Cardiac septum (tissue), 1 donor: ENCODE results near the gene NCAPH2. TPM values are rescaled to one million over a fixed set of nuclear protein-coding genes. Genes with fewer than 3 reads are reported as not detected.
"Not testable (repeated sequence)": the region's sequence is repeated elsewhere in the genome, so short reads cannot be mapped to it uniquely, and the experiment has no call there.

Source experiments
- DNase-seq: peaks from one replicate; pipeline ENCODE4 v3.0.0-alpha.2; 2020; ENCODE audit warnings: low spot score
- intact Hi-C: fragments of 100-400 bp; cut with DNase I; formaldehyde crosslinking; loops from one replicate; pipeline ENCODE4 v1.14.0; 2022
- total RNA-seq: library from RNA; stranded (reverse); fragmentation: NEBNext Ultra II Directional; extraction: Animal tissue kit (Norgen Biotek cat#: 25700); gene quantifications from one replicate; pipeline ENCODE4 v1.2.1, GENCODE V29; 2021
- donor health status: DM: no; HTN: no; CAD: no.

NCAPH2 gene
- total RNA-seq, 1 donor from 2014 or later = 25.1 TPM

DNA sequence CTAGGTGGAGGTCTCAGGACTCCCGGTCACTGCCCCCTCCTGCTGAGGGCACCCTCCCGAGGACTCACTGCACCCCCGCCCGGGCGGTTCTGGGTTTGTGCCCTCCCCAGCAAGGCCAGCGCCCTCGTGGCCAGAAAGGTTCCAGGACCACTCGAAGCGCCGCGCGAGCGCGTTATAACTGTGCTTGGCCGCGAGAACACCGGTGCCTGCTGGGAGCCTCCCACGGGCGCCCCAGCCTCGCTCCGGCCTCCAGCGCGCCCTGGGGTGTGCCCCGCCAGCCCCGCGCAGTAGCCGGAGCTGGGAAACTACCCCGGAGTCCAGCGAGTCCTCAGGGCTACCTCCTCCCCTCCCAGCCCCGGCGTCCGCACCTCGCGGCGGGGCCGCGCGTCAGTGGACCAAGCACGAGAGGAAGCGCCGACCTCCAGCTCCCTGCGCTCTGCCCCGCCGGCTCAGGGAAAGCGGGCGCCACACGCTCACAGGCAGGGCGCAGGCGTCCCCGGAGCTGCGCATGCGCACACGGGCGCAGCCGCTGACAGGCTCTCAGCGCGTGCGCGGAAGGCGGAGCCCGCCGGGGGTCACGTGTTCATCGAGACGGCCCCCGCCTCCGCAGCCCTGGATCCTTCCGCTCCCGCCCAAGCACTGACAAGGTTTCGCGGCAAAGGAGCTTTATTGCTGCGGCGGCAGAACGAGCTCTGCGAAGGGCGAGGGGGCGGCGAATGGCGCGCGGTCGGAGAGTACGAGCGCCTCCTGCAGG lies 17.3 kb downstream of the NCAPH2 start, which contains the start of gene SCO2:
TSS of gene SCO2 (minus strand) at position 495 of the 754 bp plus-strand sequence. CDS start 1,187 bp downstream, outside the sequence.
- intact Hi-C loops = loop anchor here (5.0 kb wide), 2 partner anchors 37 to 57 kb away; partner anchors contain the start of genes CHKB and SYCE3
- DNase-seq = peak; percentile 97

DNA sequence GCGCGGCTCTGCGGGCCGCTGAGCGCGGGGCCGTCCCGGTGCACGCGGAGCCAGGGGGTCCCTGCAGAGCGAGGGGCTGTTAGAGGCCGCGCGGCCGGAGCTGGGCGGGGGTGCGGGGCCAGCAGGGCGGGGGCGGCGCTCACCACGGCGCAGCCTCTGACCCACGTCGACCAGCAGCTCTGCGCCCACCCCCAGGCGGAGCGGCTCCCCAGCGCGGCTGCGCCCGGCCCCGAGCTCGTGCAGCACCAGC lies 17.8 kb downstream of the NCAPH2 start:
- intact Hi-C loops = loop anchor here (5.0 kb wide), 2 partner anchors 37 to 57 kb away; partner anchors contain the start of genes CHKB and SYCE3
- DNase-seq = no peak

DNA sequence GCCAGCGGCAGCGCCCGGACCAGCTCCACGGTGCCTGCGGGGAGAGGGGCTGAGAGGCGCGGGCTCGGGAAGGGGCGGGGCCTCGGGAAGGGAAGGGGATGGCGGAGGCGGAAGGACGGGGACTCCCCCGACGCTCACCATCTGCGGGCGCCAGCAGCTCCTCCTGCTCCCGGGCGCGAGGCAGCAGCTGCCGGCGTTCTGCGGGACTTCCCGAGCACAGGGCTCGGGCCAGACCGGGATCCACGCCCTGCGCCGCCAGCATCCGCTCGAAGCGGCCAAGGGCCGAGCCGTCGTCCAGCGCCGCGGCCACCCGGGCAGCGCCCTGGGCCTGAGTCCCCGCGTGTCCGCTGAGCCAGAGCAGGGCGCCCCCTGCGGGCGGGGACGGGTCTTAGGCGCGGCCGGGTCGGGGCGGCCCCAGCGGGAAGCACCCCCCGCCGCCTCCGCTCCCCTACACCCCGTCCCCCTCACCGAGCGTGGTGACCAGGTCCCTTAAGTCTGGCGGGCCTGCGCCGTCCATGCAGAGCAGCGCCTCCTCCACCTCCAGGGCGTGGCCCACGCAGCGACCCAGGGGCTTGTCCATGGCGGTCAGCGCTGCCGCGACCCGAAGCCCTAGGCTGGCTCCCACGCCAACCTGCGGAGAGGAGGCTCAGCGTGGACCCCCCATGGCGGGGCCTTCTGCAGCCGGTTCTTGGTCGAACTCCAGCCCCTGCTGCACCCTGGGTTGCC lies 18.2 kb downstream of the NCAPH2 start:
- peak; percentile 93 for DNase-seq
- intact Hi-C loops = loop anchor here (5.0 kb wide), 2 partner anchors 36 to 56 kb away; partner anchors contain the start of genes CHKB and SYCE3

DNA sequence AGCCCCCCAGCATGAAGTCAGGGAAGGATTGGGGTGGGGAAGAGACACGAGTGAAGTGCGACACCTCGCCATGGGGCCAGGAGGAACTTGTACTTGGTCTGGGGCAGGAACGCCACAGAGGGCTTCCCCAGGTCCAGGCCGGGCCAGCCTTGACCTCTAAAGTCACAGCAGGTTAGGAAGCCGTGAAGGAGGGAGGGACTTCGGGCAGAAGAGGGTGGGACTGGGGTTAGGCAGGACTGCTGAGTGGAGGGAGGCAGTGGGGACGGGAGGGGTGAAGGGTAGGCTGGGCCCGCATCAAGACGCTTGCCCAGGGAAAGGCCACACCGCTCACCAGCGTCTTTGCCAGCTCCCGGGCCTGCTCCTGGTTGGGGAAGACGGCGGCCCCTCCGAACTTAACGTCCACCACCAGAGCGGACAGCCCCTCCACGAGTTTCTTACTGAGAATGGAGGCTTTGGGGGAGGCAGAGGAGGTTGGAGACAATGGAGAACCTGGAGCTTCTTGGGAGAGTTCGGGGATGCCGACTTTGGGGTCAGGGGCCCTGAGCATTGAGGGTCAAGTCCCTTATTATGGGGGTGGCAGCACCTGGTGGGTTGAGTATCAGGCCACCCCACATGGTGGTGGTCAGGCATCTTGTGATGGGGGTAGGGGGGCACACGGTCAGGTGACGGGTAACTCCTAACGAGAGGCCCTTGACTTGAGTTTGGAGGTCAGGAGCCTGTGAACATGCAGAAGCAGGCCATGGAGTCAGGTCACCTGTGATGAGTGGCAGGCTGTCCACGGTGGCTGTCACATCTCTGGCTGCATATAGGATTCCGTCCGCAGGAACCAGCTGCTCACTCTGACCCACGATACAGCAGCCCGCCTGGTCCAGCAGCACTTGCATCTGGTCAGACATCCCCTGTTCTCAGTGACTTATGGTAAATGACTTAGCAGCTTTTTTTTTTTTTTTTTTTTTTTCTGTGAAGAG lies 19.1 kb downstream of the NCAPH2 start:
- intact Hi-C loops = loop anchor here (5.0 kb wide), 2 partner anchors 35 to 55 kb away; partner anchors contain the start of genes CHKB and SYCE3
- peak; percentile 90 for DNase-seq

DNA sequence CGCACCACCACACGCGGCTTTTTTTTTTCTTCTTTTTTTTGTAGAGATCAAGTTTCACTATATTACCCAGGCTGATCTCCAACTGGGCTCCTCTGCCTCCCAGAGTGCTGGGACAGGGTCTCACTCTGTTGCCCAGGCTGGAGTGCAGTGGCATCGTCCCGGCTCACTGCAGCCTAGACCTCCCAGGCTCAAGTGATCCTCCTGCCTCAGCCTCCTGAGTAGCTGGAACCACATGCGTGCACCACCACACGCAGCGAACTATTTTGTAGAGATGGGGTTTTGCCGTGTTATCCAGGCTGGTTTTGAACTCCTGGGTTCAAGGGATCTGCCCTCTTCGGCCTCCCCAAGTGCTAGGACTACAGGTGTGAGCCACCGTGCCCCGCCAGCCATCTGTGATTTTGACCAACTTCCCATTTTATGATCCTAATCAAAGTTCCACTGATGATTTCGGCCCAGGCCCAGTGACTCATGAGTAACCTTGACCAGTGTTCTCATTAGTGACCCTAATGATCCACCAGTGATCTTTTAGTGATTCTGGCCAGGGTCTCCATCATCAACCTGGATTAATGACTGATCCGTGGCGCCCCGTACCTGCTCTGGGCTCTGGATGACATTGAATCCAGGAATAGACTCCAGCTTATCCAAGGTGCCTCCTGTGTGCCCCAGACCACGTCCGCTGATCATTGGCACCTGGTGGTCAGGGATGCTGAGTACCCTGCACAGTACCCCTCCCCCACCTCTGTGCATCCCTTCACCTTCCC lies 20.1 kb downstream of the NCAPH2 start:
- intact Hi-C loops = loop anchor here (5.0 kb wide), 2 partner anchors 34 to 54 kb away; partner anchors contain the start of genes CHKB and SYCE3
- no peak for DNase-seq

DNA sequence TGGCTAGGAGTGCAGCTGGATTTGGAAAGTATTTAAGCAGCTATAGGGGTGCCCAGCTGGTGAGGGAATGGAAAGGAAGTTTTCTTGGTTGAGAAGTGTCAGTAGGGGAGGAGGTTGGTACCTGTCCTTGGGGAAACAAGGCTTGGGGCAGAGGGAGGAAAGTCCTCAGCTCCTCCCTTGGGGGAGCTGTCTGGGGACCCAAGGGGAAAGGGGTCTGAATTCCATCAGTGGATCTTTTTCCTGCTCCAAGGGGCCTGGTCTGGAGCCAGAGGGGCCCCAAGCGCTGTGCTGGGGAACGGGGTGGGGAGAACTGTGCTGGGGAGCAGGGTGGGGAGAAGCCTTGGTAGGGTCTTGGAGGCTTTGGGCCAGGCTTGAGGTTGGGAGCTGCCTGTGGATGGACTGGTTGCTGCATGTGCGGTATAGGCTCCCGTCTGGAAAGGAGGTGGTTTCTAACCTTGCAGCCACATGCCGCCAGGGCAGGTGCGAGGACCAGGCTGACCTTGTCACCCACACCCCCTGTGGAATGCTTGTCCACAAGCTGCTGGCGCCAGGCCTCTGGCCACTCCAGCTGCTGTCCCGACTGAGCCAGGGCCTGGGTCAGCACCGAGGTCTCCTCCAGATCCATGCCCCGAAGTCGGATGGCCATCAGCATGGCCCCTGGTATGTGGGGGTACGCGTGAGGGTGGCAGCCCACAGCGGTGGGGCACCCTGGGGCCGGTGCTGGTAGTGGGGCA lies 20.8 kb downstream of the NCAPH2 start:
- DNase-seq = no peak
- intact Hi-C loops = loop anchor here (5.0 kb wide), 2 partner anchors 33 to 53 kb away; partner anchors contain the start of genes CHKB and SYCE3

DNA sequence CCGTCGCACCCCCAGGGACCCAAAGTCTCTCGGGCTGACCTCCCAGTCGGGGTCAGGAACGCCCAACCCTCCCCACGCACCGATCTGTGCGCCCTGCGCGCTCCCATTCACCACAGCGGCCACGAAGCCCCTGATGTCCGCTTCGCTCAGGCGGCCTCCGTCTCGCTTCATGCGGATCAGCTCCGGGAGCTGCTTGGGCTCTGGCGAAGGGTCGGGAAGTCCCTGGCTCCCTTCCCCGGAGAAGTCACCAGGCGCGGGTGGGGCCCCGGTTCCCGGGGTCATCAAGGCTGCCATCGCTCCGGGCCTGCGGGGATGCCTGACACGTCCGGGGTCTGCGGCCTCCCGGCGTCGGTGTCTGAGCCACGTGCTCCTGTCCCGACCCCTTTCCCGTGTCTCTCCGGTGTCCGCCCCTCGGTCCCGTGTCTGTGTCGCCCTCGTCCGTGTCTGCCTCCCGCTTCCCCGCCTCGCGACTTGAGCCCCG lies 21.4 kb downstream of the NCAPH2 start:
- intact Hi-C loops = loop anchor here (5.0 kb wide), 2 partner anchors 33 to 53 kb away; partner anchors contain the start of genes CHKB and SYCE3
- DNase-seq = peak; percentile 79

DNA sequence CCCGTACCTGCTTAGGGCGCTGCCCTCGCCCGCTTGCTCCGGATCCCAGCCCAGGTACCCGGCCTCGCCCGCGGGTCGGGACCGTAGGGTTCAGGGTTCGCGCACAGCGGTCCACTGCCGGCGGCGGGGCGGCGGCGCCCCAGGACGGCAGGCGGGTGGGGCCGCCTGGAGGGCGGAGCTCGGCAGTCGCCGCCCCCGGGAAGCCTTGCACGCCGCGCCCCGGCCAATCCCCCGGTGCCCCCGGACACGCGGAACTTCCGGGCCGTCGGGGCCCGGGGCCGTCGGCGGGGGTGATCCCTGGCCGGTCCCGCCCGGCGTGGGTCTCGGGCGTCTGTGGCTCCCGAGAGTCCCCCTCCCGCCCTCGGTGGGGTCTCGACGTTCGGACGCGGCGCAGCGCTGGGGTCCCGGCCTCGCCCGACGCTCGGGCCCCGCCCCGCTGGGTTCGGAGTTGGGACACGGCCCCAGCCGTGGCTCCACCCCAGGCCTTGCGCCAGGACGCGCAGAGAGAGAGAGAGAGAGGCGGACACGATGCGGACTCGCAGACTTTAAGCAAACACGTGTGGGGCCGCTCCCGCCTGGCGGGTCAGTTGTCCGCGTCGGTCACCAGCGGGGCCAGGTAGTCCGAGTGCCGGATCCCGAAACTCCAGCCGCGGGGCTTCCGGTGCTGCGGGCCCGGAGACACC lies 22.0 kb downstream of the NCAPH2 start, which contains the start of gene TYMP:
TSS of gene TYMP (minus strand) at position 116 of the 683 bp plus-strand sequence. CDS start 303 bp downstream, outside the sequence.
- peak; percentile 94 for DNase-seq
- intact Hi-C loops = loop anchor here (5.0 kb wide), 2 partner anchors 32 to 52 kb away; partner anchors contain the start of genes CHKB and SYCE3

DNA sequence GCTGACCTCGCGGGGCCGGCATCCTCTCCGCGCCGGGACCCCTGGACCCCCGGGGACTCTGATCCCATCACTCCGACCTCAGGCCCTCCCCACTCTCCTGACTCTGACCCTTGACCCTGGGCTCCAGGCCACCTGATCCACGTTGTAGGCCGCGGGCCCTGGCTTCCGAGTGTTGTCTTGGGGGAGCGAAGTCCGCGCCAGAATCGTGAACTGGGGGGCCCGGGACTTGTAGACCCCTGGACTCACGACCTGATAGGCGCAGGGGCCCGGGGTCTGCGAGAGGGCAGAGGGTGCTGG lies 22.5 kb downstream of the NCAPH2 start:
- DNase-seq = no peak
- intact Hi-C loops = no loop called here

DNA sequence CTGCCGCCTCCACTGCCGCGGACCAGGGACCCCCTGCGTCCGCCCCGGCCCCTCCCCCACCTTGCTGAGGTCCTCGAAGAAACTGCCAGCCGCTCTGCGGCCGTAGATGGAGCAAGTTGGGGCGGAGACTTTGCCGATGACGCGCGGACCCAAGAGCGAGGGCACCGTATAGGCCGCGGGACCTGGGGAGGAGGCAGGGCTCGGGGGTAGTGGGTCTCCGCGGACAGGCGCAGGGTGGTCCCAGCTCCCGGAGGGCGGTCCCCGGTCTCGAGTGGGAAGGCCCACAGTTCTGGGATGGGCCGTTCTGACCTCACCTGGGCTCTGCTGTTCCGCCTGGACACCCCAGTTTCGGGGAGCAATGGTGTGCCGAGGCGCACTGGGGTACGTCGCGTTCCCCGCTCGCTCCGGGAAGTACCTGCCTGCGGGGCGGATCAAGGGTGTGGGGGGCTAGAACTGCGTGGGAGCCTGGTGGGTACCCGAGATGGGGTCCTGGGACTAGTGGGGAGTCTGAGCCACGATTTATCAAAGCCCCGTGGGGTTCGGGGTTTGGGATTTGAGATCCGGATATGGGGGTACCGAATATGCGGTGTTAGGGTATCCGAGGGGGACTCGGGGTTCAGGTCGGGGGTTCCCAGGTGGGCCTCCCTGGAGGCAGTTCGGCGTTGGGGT lies 23.0 kb downstream of the NCAPH2 start:
- intact Hi-C loops = no loop called here
- DNase-seq = peak; percentile 95

DNA sequence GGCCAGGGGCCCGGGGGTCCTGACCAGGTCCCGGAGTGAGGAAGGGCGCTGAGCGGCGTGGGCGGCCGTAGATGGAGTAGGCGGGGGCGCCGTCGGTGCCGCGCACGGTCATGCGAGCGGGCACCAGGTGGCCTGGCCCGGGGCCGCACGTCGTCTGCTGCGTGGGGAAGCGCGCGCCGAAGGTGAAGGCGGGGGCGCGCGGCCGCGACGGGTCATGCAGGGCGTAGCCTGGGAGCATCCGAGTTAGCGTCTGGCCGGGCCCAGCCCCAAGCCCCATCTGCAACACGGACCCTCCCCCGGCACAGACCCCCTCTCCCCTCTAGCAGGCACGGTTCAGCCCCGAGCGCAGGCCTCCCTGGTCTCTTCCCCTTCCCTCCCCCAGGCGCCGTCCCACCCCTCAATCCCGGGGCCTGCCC lies 23.5 kb downstream of the NCAPH2 start:
- intact Hi-C loops = no loop called here
- no peak for DNase-seq

DNA sequence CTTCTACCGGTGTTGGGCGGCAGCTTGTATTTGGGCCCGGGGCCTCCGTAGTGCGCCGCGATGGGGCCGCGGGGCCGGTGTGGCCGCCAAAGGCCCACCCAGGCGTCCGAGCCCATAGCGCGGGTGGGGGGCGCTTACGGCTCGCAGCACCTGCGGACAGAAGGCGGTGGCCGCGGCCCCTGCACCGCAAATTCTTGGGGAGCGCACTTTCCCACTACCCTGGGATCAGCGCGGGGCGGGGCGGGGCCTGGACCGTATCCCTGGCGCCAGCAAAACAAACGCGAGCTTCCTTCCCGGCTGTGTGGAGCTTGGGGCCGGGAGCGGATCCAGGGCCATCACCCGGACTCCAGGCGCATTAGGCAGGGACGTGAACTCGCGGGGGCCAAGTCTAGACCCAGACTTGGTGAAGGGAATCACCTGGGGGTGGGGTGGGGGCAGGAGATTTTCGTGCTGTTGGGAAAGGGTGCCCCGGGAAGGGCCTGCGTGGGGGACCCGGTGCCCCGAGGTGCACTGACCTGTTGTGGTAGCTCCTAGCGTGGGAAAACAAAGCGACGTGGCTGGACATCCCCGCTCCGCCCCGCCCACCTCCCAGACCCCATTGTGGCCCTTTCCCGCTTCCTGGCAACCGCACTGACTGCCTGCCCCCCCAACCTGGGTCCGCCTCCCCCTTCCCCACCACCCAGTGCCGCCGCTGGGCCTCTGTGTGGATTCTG lies 24.1 kb downstream of the NCAPH2 start:
- DNase-seq = peak; percentile 91
- intact Hi-C loops = no loop called here

DNA sequence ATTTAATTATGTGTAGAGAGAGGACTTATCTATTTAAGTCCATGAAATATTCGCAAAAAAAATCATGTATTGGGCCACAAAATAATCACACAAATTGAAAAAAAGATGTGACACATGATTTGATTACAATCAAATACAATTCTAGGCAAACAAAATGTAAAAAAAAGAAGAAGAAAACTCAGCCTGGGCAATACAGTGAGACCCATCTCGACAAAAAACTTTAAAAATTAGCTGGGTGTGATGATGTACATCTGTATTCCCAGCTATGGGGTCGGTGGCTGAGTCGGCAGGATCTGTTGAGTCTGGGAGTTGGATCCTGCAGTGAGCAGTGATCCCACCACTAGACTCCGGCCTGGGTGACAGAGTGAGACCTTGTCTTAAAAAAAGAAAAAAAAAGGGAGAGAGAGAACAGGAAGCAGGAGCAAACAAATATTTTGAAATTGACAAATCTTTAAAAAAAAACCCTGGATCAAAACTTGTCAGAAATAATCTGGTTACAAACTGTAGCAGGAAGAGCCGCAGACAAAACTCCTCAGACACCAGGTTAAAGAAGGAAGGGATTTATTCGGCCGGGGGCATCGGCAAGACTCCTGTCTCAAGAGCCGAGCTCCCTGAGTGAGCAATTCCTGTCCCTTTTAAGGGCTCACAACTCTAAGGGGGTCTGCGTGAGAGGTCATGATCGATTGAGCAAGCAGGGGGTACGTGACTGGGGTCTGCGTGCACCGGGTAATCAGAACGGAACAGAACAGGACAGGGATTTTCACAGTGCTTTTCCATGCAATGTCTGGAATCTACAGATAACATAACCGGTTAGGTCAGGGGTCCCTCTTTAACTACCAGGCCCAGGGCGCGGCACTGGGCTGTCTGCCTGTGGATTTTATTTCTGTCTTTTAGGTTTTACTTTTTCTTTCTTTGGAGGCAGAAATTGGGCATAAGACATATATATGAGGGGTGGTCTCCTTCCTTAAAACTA lies 25.1 kb downstream of the NCAPH2 start:
- no peak for DNase-seq

DNA sequence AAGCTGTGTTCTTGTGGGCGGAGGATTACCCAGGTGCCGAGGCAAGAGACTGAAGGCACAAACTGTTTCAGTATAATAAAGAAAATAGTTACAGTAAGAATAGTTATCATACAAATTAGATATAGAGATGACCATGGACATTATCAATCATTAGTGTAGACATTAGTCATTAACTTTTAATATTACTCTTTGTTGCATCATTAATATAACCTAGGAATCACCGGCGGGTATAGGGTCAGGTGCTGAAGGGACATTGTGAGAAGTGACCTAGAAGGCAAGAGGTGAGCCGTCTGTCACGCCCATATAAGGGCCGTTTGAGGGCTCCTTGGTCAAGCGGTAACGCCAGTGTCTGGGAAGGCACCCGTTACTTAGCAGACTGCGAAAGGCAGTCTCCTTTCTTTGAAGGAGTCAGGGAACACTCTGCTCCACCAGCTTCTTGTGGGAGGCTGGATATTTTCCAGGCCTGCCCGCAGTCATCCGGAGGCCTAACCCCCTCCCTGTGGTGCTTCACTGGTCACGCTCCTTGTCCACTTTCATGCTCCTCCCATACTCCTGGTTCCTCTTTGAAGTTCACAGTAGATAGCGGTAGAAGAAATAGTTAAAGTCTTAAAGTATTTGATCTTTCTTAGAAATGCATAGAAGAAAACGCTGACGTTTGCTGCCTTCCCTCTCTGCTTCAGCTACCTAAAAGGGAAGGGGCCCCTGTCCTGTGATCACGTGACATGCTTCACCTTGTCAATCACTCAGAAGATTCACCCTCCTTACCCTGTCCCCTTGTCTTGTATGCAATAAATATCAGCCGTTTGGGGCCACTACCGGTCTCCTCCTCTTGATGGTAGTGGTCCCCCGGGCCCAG lies 26.1 kb downstream of the NCAPH2 start:
- intact Hi-C loops, DNase-seq: not testable (repeated sequence)

More for the DNA sequence above, 25.1 kb downstream of the NCAPH2 start:
- intact Hi-C loops = no loop called here
